ENCODE data around the gene RCSD1. TPM values are rescaled to one million over a fixed set of nuclear protein-coding genes. Genes with fewer than 3 reads are reported as not detected.

The RCSD1 gene
- total RNA-seq, 2 donors from 2014 or later, result 4.7 to 5.7 TPM

DNA sequence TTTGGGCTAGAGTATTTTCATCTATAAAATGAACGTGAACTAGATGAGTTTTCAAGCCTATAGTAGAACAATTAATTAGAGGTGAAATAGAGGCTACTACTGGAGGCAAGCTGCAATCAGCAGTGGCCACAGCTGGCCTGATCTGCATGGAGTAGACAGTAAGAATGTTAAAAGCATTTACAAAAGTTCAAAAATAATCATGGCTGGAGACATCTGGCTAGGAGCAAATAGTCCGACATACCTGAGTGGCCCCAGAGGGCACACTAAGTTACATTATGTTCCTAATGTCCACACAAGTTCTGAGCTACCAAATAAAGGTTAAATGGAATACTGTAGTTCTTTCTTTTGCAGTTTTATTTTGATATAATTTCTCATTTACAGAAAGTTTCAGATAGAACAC, 119.7 kb downstream of the RCSD1 start:
- intact Hi-C loops (cut with DNase I), result no loop called here

DNA sequence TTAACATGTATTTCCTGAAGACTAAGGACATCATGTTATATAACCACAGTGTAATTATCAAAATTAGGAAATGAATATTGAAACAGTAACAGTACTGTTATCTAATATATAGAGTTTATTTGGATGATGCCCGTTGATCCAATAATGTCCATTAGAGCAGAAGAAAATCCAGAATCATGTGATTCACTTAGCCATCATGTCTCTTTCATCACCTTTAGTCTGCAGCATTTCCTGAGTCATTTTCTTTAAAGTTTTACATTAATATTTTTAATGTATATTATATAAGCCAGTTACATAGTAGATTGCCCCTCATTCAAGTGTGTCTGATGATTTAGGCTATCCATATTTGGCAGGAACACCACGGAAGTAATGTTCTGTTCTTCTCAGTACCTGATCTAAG, 120.6 kb downstream of the RCSD1 start:
- Histone ChIP-seq H3K27me3 (no peaks in the 10 kb centered on the region), H3K9ac (ENCODE audit: low read depth in 2 of 2, low read length in 2 of 2) (no peak overlapping the region), H3K27ac (no peak overlapping the region), H3K9me3 (no peaks in the 10 kb centered on the region), H3K4me1 (no peaks in the 10 kb centered on the region), H3K36me3 (no peaks in the 10 kb centered on the region), H3K4me3 (no peak overlapping the region)
- no peak for TF ChIP-seq CTCF (IDR thresholded peaks at IDR 0.05)
- intact Hi-C loops (cut with DNase I), result no loop called here
- DNase-seq, result no peak

More for the DNA sequence above, 119.7 kb downstream of the RCSD1 start:
- Histone ChIP-seq H3K27ac (no peak overlapping the region), H3K36me3 (no peaks in the 10 kb centered on the region), H3K4me1 (no peaks in the 10 kb centered on the region), H3K27me3 (no peaks in the 10 kb centered on the region), H3K4me3 (no peak overlapping the region), H3K9ac (ENCODE audit: low read depth in 2 of 2, low read length in 2 of 2) (no peak overlapping the region), H3K9me3 (no peaks in the 10 kb centered on the region)
- no peak for TF ChIP-seq CTCF (IDR thresholded peaks at IDR 0.05)
- no peak for DNase-seq

- Histone ChIP-seq H3K4me3 (no peak overlapping the region), H3K27ac (peak overlapping the region; percentile 82), H3K9me3 (no peaks in the 10 kb centered on the region), H3K27me3 (no peaks in the 10 kb centered on the region), H3K36me3 (no peaks in the 10 kb centered on the region), H3K4me1 (no peaks in the 10 kb centered on the region), H3K9ac (ENCODE audit: low read depth in 2 of 2, low read length in 2 of 2) (no peak overlapping the region)
- TF ChIP-seq CTCF (IDR thresholded peaks at IDR 0.05), result no peak
- intact Hi-C loops (cut with DNase I), result no loop called here
- no peak for DNase-seq
Observed at GRCh38 chr1:167751676-167752075, 121.6 kb downstream of the RCSD1 start.

GRCh38 chr1:167752219-167752985, 122.4 kb downstream of the RCSD1 start:
- Histone ChIP-seq H3K36me3 (no peaks in the 10 kb centered on the region), H3K4me3 (no peak overlapping the region), H3K9me3 (no peaks in the 10 kb centered on the region), H3K9ac (ENCODE audit: low read depth in 2 of 2, low read length in 2 of 2) (peak overlapping the region in 1 of 2 donors; percentile 41), H3K27me3 (no peaks in the 10 kb centered on the region), H3K4me1 (no peaks in the 10 kb centered on the region), H3K27ac (peak overlapping the region; percentile 82)
- no peak for DNase-seq
- intact Hi-C loops (cut with DNase I), result no loop called here
- TF ChIP-seq CTCF (IDR thresholded peaks at IDR 0.05), result no peak

GRCh38 chr1:167755654-167756053, 125.6 kb downstream of the RCSD1 start:
- Histone ChIP-seq H3K4me1 (no peaks in the 10 kb centered on the region), H3K9me3 (no peaks in the 10 kb centered on the region), H3K27me3 (no peaks in the 10 kb centered on the region), H3K9ac (ENCODE audit: low read depth in 2 of 2, low read length in 2 of 2) (no peak overlapping the region), H3K27ac (no peak overlapping the region), H3K36me3 (no peaks in the 10 kb centered on the region), H3K4me3 (no peak overlapping the region)
- no peak for DNase-seq
- intact Hi-C loops (cut with DNase I), result no loop called here
- no peak for TF ChIP-seq CTCF (IDR thresholded peaks at IDR 0.05)

Other genes with a start within 250 kb of the RCSD1 start
- 1 to 10 TPM; 2.6 to 4.9 TPM for gene CD247, start 111.7 kb upstream of the RCSD1 start, total RNA-seq
- gene CREG1, start 76.5 kb upstream of the RCSD1 start, total RNA-seq, result 10 to 100 TPM; 43.2 to 72.7 TPM
- 100 to 1,000 TPM; 112 to 144 TPM for gene MPZL1, start 91.8 kb downstream of the RCSD1 start, total RNA-seq

Data from colonic mucosa (tissue), 4 donors.